Neural crest cell (in vitro differentiated cells): ENCODE data around the gene EPN2. TPM values are rescaled to one million over a fixed set of nuclear protein-coding genes. Genes with fewer than 3 reads are reported as not detected.
A peak's percentile ranks its signal among the peaks of the same experiment; 100 is the strongest.

Experiments
- DNase-seq: peaks from one replicate; pipeline ENCODE4 v3.0.0; 2021; ENCODE audit warnings: low read depth, mixed read lengths, low spot score
- H3K27ac Mint-ChIP-seq: one replicate; pipeline ENCODE4 v1.8.0; 2021; ENCODE audit warnings: mild to moderate bottlenecking, mixed read lengths; ENCODE audit not compliant: unreplicated experiment
- H3K27me3 Mint-ChIP-seq: 2 replicates; pipeline ENCODE4 v1.8.0; 2021; ENCODE audit warnings: low read depth, mild to moderate bottlenecking, mixed read lengths
- H3K36me3 Mint-ChIP-seq: 2 replicates; pipeline ENCODE4 v1.8.0; 2021; ENCODE audit warnings: low read depth, mild to moderate bottlenecking, mixed read lengths
- H3K4me1 Mint-ChIP-seq: 2 replicates; pipeline ENCODE4 v1.8.0; 2021; ENCODE audit warnings: mixed read lengths
- H3K4me3 Mint-ChIP-seq: one replicate; pipeline ENCODE4 v1.8.0; 2021; ENCODE audit warnings: mild to moderate bottlenecking, mixed read lengths
- H3K9me3 Mint-ChIP-seq: 2 replicates; pipeline ENCODE4 v1.8.0; 2021; ENCODE audit warnings: mixed read lengths
- CTCF ChIP-seq: fragments of 200-600 bp; sonication (generic); conservative IDR thresholded peaks from 2 replicates; pipeline ENCODE4 v1.5.0; 2021; ENCODE audit warnings: antibody characterized with exemption, mild to moderate bottlenecking
- total RNA-seq: library from RNA; stranded (reverse); gene quantifications from 2 replicates; pipeline ENCODE4 v1.2.1, GENCODE V29; 2021

EPN2 gene
- total RNA-seq, 1 donor from 2014 or later: 45.5 TPM

- Mint-ChIP-seq H3K4me1 (peaks cover 36% of the 10 kb centered on the region), H3K27me3 (peaks cover 3% of the 10 kb centered on the region), H3K4me3 (peak overlapping the region; percentile 2), H3K27ac (peak overlapping the region; percentile 71), H3K9me3 (no peaks in the 10 kb centered on the region), H3K36me3 (no peaks in the 10 kb centered on the region)
- no peak for DNase-seq
- no peak for TF ChIP-seq CTCF
Observed at GRCh38 chr17:19336938-19337711, 100.0 kb downstream of the EPN2 start.

GRCh38 chr17:19337712-19338023 lies 100.5 kb downstream of the EPN2 start:
- no peak overlapping the region for H3K4me3 Mint-ChIP-seq
- no peaks in the 10 kb centered on the region for H3K9me3 Mint-ChIP-seq
- H3K27me3 Mint-ChIP-seq: peaks cover 3% of the 10 kb centered on the region
- TF ChIP-seq CTCF: no peak
- peaks cover 38% of the 10 kb centered on the region for H3K4me1 Mint-ChIP-seq
- peak overlapping the region; percentile 71 for H3K27ac Mint-ChIP-seq
- DNase-seq: no peak
- no peaks in the 10 kb centered on the region for H3K36me3 Mint-ChIP-seq

GRCh38 chr17:19338031-19338990 lies 101.1 kb downstream of the EPN2 start:
- no peak overlapping the region for H3K27ac Mint-ChIP-seq
- DNase-seq: peak; percentile 52

GRCh38 chr17:19339341-19339815 lies 102.2 kb downstream of the EPN2 start:
- TF ChIP-seq CTCF: no peak
- Mint-ChIP-seq H3K9me3 (no peaks in the 10 kb centered on the region), H3K4me1 (peaks cover 38% of the 10 kb centered on the region), H3K27me3 (peaks cover 3% of the 10 kb centered on the region), H3K4me3 (no peak overlapping the region), H3K36me3 (no peaks in the 10 kb centered on the region), H3K27ac (no peak overlapping the region)
- no peak for DNase-seq

More at GRCh38 chr17:19338031-19338990, 101.1 kb downstream of the EPN2 start:
- Mint-ChIP-seq H3K9me3 (no peaks in the 10 kb centered on the region), H3K4me1 (peaks cover 38% of the 10 kb centered on the region), H3K36me3 (no peaks in the 10 kb centered on the region), H3K27me3 (peaks cover 3% of the 10 kb centered on the region), H3K4me3 (no peak overlapping the region)
- peak; percentile 68 for TF ChIP-seq CTCF

- Mint-ChIP-seq H3K4me1 (peaks cover 38% of the 10 kb centered on the region), H3K36me3 (no peaks in the 10 kb centered on the region), H3K9me3 (no peaks in the 10 kb centered on the region), H3K27ac (peak overlapping the region; percentile 73), H3K4me3 (peak overlapping the region; percentile 48), H3K27me3 (peaks cover 3% of the 10 kb centered on the region)
- no peak for DNase-seq
- TF ChIP-seq CTCF: no peak
Observed at GRCh38 chr17:19341211-19341631, 104.1 kb downstream of the EPN2 start.
